GM18868 (cell line): ENCODE measurements around the gene NRCAM.

Experiments
- ATAC-seq: cut with Tn5 transposase; IDR thresholded peaks from one replicate; pipeline ENCODE4 v1.9.1; 2021; ENCODE audit warnings: mild to moderate bottlenecking, moderate library complexity; ENCODE audit not compliant: unreplicated experiment

NRCAM gene

DNA sequence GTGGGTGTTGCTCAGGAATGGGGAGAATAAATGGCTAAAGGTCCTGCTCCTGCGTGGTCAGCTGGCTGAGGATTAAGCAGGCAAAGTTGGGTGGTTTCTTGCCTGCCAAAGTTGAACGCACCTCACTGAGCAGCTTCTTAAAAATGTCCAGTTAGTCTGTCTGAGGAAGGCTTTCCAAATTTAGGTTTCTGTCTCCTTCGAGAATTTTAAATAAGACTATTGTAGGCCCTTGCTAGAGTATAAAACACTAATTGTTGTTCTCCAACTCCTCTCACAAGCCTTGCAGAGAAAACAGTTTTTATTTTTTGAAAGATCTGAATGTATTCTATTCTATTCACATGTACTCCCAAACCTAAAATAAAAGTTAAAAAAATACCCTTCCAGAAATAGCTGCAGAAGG, 204.1 kb downstream of the NRCAM start:
- no peak for ATAC-seq

DNA sequence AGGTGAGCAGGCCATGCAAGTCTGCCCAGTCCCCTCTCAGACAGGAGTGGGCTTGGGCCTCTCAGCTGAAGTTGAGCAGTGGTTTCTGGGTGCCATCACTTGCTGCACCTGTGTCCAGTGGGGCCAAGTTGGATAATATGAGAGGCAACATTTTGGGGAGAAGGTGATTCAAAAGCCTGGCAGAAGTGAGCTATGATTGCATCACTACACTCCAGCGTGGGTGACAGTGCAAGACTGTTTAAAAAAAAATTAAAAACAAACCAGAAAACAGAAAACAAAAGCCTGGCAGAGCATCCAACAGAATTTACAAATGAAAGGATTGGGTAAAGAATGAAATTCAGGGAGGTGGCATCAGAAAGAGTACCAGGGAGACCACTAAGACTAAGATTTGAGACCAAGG, 204.5 kb downstream of the NRCAM start:
- ATAC-seq: no peak

DNA sequence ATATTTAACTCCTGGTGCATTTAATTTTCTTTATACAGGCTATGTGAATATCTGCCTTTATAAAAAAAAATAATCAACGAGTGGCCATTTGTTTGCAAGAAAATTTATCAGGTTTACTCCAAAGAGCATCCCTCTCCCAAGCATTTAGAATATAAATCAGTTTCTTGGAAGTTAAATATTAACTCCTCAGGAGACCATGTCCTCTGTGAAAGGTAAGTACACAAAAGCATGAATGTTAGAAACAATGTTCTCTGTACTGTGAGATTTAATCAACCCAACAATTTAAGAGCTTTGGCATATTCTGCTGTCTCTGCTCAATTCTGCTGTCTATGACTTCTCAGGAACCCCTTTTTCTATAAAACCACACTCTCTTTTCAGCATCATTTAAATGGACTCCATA, 206.8 kb downstream of the NRCAM start:
- ATAC-seq: no peak

DNA sequence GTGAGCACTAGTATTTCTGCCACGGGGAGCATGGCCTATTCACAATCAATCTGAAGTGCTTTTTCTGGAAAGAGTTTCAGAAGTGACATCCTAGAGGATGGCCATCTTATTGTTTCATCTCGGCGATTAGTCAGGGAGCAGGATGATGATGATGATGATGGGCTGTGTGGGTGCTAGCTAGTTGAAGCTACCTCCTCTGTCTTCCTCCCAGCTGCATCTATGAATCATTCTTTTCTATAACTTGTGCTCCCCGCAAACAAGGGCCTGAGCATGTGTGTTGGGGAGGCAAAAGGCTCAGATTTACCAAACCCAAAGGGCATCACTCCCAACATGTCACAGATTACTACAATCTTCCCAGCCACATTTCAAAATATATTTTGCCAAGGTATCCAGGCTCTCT, 207.4 kb downstream of the NRCAM start:
- ATAC-seq: no peak

DNA sequence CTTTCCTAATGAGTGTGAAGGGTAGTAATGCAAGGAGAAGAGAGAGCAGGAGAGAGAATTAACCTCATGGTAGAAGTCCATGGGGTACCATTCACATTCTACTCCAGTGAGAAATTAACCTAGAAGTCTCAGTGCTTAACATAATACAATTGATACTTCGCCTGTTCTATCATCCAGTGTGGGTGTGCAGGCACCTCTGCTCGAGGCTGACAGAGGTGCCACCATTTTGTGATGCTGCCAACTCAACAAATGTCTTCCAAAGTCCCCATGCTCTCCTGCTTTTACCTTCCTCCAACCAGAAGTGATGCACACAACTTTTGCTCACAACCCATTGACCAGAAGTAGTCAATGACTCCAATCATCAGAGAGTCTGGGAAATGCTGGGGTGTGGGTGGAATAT, 207.8 kb downstream of the NRCAM start:
- ATAC-seq: no peak

DNA sequence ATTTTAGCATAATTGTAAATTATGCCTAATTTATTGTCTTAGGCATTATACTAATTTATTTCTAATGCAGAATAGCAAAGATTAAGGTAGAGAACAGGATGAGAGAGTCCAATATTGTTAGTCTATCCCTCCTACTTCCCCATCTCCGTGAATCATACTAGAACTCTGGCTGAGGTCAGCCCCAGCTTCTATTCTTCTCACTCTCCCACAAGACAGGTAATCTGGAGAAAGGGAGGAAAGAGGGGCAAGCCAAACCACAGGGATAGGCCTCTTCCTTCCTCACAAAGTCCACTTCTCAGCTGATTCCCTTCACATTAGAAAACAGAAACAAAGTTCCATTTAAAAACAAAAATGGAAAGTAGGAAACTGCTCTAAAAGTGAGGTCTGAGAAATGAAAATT, 208.6 kb downstream of the NRCAM start:
- ATAC-seq: no peak

DNA sequence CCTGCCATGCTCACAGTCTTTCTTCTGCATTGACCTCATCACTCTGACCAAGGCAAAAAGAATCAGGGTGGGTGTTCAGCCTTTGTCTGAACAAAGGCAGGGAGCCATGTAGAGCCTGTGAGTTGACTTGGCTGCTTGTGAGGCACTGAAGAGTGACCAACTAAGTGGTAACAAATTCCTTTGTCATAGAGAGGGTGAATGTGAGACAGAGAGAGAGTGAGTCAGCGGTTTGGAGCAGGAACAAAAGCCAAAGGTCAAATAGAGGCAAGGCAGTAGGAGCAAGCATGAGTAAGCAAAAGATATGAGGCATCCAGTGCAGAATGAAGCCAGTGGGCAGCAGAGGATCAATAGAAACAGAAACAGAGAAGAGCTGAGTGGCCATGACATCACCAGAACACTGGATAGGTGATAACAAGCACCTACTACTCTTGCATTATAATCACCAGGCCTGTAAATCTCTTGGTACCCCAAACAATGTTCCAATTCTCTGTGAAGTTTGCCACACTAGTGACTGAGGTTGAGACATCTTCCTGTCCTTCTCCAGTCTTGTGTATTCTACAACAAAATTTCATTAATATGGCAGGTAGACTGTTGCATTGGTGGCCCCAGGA, 209.9 kb downstream of the NRCAM start:
- peak; percentile 84 for ATAC-seq

DNA sequence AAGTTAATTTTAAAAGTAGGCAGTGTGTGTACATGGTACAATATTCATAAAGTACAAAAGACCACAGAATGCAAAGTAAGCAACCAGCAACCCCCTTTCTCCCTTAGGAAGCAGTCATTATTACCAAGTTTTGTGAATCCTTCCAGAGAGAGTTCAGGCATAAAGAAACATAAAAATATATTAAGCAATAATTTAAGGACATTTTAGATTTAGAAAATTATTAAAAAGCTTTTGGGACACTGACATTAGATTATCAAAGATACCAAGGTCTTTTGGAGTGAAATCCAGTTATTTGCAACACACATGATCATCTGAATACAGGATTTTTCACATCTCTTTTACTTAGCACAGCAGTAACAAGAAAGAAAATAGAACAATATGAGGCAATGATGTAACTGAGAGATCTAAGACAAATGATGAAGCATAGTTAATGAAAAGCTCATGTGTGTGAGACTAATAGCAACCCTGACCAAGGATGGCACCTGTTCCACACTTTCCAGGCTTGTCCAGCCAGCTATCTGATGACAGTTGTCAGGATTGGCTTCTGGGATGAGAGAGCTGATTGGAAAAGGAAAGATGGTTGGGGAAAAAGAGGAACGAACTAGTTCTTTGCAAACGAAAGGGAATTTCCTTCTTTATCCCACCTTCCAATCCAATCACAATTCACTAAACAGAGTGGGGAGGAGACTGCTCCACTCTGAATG, 210.6 kb downstream of the NRCAM start:
- peak; percentile 18 for ATAC-seq

DNA sequence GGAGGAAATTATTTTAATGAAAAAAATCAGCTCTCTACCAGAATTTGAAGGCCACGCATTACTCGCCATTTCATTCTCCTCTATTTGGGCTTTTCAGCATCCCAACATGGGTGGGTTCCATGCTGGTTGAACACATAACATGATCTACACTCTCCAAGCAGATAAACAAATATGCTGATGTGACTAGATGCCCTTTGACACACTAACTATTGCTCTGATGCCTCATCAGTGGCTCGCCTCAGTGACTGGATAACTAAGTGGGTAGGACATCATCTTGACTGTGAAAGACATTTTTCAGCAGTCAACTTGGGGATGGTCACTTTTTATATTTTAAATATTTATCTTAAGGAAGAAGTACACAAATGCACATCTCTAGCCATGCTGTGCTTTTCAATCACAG, 212.1 kb downstream of the NRCAM start:
- no peak for ATAC-seq

DNA sequence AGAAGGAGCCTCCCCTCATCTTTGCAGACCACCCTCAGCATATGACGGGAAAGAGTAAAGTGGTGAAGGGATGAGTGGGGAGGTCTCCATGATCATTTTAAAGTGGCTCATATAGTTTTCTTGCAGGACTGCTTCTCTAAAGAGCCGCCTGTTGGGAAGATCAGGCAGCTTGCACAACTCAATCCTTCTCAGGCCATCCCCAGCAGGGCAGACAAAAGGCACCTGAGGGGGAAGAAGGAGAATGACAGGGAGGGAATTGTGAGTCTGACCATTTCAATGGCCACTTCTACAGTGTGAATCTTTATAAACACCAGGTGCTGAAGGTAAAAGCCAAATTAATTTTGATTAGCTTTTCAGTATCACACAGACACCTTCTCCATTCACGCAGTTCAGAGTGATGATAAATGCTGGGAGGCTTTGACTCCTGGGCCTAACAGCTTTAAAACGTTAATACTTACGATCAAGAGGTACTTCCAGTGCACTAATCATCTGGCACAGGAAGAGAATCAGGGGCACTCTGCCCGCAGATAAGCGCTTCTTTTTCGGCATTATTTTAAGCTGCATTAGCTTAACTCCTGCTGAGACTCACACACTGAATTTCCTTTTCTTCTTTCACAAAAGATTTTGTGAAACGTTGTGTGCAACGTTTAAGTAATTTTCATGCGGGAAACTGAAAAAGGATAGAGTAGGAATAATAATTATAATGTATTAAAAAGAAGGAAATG, 216.6 kb downstream of the NRCAM start:
- no peak for ATAC-seq

DNA sequence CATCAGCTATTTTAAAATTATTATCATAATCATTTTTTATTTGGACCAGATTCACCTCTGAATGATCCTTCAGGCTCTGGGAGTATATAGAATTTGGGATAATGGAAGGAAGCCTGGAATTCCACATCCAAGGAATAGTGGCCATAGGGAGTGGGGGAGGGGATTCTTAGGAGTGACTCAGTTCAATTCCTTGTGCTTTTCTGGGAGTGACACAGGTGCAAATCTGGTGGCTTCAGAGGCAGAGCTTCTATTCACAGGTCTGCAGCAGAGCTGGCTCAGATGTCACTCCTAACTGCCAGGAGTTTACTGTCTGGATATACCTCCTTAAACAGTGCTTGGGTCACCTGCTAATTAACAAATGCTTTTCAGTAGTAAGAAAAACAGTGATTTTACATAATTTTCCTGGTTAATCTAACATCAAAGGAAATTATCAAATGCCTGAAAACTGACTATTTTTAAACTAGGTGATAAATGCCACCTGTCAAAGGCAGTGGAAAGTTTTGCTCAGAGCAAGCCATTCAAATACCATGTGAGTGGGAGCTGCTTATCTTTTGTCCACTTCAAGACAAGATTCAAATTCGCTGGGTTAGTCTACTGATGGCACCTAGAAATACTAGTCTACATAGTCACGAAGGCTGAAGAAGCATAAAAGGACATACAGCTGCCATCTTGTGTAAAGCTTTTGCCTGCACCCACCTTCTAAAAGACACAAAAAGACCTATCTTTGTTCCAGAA, 219.4 kb downstream of the NRCAM start:
- no peak for ATAC-seq

DNA sequence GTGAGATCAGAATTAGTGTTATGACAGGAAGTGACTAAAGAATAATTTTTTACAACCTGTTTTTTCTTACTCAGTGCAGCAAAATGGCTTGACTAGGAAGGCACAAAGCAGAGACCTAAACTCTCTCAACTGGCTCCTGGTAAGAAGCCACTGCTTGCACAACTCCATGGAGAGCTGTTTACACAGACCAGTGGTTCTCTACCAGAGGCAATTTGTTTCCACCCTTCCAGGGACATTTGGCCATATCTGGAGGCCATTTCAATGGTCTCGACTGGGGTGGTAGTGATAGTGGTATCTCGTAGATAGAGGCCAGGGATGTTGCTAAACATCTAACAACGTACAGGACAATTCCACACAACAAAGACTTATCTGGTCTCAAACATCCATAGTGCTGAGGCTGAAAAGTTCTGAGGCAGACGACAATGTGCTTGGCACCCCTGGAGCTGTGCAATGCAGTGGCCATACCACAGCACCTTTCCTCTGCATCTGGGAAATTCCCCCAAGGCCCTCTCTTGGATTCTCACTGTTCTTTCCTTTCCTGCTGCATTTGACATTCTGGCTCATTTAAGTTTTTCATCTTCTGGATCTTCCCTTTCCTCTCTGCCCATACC, 220.7 kb downstream of the NRCAM start:
- ATAC-seq: no peak

DNA sequence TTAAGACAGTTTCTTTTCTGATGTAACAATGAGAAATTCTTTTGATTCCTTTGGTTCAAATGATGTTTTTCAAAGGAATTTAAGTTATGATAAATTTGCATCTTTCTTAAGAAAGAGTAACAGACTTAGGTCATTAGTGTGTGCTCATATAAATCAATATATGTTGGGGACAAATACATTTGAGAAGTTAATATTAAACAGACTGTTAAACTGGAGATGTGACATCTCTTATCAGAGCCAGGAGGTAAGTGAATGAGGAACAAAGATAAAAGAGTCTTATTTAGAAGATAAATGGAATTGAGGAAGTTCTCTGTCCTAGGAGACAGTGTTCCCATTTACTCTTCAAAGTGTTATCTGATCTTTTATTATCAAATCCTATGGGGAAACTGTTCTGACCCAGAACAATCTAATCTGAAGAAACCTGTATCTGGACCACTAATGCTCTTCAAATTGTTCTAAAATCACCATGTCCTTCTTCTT, 221.2 kb downstream of the NRCAM start:
- no peak for ATAC-seq

DNA sequence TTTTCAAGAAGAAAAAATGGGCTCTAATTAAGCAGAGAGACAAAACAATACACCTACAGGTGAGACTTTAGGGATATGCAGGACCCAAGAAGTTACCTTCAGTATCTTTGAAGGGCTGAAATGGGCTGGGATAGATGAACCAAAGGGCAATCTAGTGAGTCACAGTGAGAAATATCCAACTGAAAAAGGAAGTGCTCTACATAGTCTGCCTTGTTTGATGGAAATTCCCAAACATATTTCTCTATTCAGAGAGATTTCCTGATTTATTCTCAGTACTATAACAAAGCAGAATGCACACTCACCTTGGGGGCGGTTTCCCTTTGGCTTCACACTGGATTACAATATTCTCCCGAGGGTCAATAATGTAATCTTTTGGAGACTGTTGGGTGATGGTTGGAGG, 222.0 kb downstream of the NRCAM start:
- ATAC-seq: no peak

DNA sequence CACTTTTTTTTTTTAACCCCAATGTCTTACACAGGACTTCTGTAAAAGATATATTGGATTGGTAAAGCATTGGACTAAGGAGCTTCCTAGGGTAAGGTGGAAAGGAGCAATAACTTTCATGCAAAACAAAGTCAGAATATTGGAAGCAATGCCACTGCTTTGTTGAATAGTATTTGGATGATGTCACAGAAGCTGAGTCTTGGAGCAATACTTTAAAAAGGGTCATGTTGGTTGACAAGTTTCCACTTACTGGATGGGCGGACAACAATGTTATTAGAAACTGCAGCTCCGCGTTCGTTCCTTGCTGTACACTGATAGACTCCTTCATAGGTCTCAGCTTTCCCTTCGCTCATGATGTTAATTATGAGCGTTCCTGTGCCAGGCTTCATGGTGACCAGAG, 224.2 kb downstream of the NRCAM start:
- ATAC-seq: no peak

DNA sequence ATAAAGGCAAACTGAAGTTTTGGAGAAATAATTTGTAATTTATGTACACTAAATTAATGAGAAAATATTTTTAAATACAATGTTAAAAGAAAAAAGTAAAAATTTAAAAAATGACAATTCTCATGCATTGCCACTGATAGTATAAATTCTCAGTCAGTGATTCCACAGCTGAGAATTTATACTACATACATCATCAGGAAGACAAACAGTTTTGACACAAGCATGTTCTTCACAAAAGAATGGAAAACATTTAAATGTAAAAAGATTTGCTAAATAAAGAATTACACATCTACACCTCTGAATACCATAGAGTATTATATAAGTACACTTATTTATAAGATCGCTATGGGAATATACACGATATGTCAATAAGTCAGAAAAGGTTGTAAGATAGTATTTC, 225.0 kb downstream of the NRCAM start:
- ATAC-seq: no peak

DNA sequence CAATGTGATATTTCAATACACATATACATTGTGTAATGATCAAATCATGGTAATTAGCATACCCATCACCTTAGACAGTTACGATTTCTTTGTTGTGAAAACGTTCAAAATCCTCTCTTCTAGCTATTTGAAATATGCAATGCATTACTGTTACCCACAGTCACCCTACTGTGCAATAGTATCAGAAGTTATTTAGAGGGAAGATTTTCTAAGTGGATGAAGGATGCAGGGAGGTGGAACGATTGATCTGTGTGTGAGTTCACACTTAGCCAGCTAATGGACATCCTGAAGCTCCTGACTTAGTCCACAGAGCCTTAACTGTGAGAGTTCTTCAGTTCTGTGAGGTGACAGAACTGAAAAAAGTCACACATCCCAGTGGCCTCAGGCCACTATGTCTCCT, 228.9 kb downstream of the NRCAM start:
- no peak for ATAC-seq

DNA sequence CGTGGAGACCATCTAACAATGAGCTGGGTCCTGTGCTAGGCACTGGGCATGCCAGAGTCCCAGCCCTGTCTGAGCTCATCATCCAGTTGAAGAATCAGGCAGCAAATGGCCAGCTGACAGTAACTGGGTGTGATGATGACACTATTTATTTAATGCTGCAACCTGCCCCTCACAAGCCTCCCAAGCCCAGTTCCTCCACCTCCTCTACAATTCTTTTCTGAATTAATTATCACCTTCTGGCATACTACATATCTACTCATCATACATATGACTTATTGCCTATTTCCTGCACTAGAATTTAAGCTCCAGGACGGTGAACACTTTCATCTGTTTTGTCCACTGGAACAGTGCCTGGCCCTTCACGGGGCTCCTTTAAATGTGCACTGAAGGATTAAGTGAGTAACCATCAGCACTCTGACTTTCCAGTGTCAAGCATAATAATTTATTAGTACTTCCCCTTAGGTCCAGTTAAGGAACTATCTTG, 229.4 kb downstream of the NRCAM start:
- no peak for ATAC-seq

DNA sequence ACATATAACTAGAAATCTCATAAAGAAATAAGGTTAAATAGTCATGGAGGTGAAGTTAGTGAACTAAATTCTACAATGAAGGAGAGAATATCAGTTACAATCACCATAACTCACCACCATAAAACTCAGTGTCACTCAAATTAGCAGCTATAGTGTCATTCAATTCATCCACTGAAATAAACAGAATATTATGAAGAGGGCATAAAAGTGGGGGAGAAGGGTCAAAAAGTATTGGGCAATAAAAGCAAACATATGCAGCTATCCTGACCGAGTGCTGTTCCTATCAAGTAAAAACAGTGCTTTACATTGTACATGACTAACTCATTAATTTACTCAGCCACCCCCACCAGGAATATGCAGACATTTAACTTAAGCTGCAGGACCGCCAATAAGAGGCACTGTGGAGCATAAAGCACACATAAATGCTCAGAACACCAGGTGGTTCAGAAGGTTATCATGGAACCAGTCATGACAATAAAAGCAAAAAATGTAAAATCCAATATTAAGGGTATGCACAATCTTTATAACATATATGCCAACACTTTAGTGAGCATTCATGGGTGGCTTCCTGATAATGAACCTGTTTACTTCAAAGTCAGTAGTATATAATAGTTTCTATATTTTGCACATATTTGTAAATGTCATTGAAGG, 230.6 kb downstream of the NRCAM start:
- no peak for ATAC-seq

DNA sequence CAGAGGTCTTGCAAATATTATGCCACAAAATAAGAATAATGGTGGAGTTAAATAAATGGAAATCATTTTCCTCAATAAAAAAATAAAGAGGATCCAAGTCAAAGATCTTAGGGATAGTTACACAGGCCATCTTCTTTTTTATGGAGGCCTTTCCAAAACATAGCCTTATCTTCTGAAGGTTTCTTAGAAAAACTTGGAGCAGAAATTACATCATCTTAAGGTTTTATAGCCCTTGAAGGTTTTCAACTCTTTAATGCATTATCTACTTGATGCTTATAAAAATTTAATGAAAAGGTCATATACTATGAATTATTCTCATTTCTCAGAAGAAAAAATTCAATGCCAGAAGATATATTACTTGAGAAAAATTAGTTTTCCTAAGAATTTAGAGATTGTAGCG, 231.8 kb downstream of the NRCAM start:
- no peak for ATAC-seq
